ENCODE measurements around the gene PPP1R17. TPM values are rescaled to one million over a fixed set of nuclear protein-coding genes. Genes with fewer than 3 reads are reported as not detected.

PPP1R17 gene
- total RNA-seq, 1 experiment from 2014 or later: not detected

- H3K27me3 ChIP-seq (replicated peaks; ENCODE audit: control insufficient read depth, insufficient read depth, low read length): no peaks in the 10 kb centered on the region
- BruUV-seq (replicated peaks): no TSS peak
- ChIA-PET POLR2A (no interaction called here), CTCF (interaction anchor here (0.8 kb wide), 1 partner anchor 560 kb away, joined by 3 read pairs; no protein-coding TSS in a partner anchor)
- no peak for TF ChIP-seq CTCF (IDR thresholded peaks at IDR 0.05; ENCODE audit: insufficient read depth in 1 of 2, low read depth in 1 of 2, low read length in 1 of 2, severe bottlenecking in 1 of 2, unreplicated experiment in 1 of 2)
- no peak for DNase-seq
- peaks cover 6% of the 10 kb centered on the region for H3K4me1 Mint-ChIP-seq (ENCODE audit: low read depth, unreplicated experiment)
- intact Hi-C loops (cut with micrococcal nuclease; ENCODE audit: unreplicated experiment): no loop called here
- no peaks in the 10 kb centered on the region for H3K9me3 ChIP-seq
- H3K9me3 Mint-ChIP-seq (ENCODE audit: unreplicated experiment): no peaks in the 10 kb centered on the region
- no peak overlapping the region for H3K4me3 Mint-ChIP-seq (ENCODE audit: unreplicated experiment)
- H3K27ac Mint-ChIP-seq (ENCODE audit: unreplicated experiment): no peak overlapping the region
- no peaks in the 10 kb centered on the region for H3K4me1 ChIP-seq
- peaks cover 24% of the 10 kb centered on the region for H3K27me3 Mint-ChIP-seq (ENCODE audit: insufficient read depth, unreplicated experiment)
- no peak overlapping the region for H3K4me3 ChIP-seq (ENCODE audit: low read depth, low read length)
- H3K36me3 ChIP-seq (ENCODE audit: control insufficient read depth, insufficient read depth, low read length): no peaks in the 10 kb centered on the region
- no peaks in the 10 kb centered on the region for H3K36me3 Mint-ChIP-seq (ENCODE audit: insufficient read depth, unreplicated experiment)
Measured at GRCh38 chr7:31692451-31692850, 5.4 kb downstream of the PPP1R17 start.

GRCh38 chr7:31692871-31693270, 5.9 kb downstream of the PPP1R17 start:
- no peak for TF ChIP-seq CTCF (IDR thresholded peaks at IDR 0.05; ENCODE audit: insufficient read depth in 1 of 2, low read depth in 1 of 2, low read length in 1 of 2, severe bottlenecking in 1 of 2, unreplicated experiment in 1 of 2)
- Mint-ChIP-seq H3K9me3 (ENCODE audit: unreplicated experiment) (no peaks in the 10 kb centered on the region), H3K36me3 (ENCODE audit: insufficient read depth, unreplicated experiment) (no peaks in the 10 kb centered on the region), H3K4me3 (ENCODE audit: unreplicated experiment) (no peak overlapping the region), H3K4me1 (ENCODE audit: low read depth, unreplicated experiment) (peaks cover 6% of the 10 kb centered on the region), H3K27ac (ENCODE audit: unreplicated experiment) (no peak overlapping the region), H3K27me3 (ENCODE audit: insufficient read depth, unreplicated experiment) (peaks cover 26% of the 10 kb centered on the region)
- Histone ChIP-seq H3K4me1 (no peaks in the 10 kb centered on the region), H3K36me3 (ENCODE audit: control insufficient read depth, insufficient read depth, low read length) (no peaks in the 10 kb centered on the region), H3K4me3 (ENCODE audit: low read depth, low read length) (no peak overlapping the region), H3K27me3 (replicated peaks; ENCODE audit: control insufficient read depth, insufficient read depth, low read length) (no peaks in the 10 kb centered on the region), H3K9me3 (no peaks in the 10 kb centered on the region)
- CTCF ChIA-PET: no interaction called here
- intact Hi-C loops (cut with micrococcal nuclease; ENCODE audit: unreplicated experiment): no loop called here
- no TSS peak for BruUV-seq (replicated peaks)
- DNase-seq: no peak
- POLR2A ChIA-PET: no interaction called here

GRCh38 chr7:31695859-31696614, 9.0 kb downstream of the PPP1R17 start:
- CTCF ChIA-PET: interaction anchor here (0.6 to 0.8 kb wide), 2 partner anchors 39 to 561 kb away, joined by 3 read pairs; no protein-coding TSS in a partner anchor
- DNase-seq: no peak
- BruUV-seq (replicated peaks): no TSS peak
- POLR2A ChIA-PET: no interaction called here
- no peaks in the 10 kb centered on the region for H3K27me3 ChIP-seq (replicated peaks; ENCODE audit: control insufficient read depth, insufficient read depth, low read length)
- no peak overlapping the region for H3K4me3 ChIP-seq (ENCODE audit: low read depth, low read length)
- no peak for TF ChIP-seq CTCF (IDR thresholded peaks at IDR 0.05; ENCODE audit: insufficient read depth in 1 of 2, low read depth in 1 of 2, low read length in 1 of 2, severe bottlenecking in 1 of 2, unreplicated experiment in 1 of 2)
- intact Hi-C loops (cut with micrococcal nuclease; ENCODE audit: unreplicated experiment): no loop called here
- H3K4me1 Mint-ChIP-seq (ENCODE audit: low read depth, unreplicated experiment): peaks cover 6% of the 10 kb centered on the region
- no peak overlapping the region for H3K4me3 Mint-ChIP-seq (ENCODE audit: unreplicated experiment)
- no peaks in the 10 kb centered on the region for H3K9me3 ChIP-seq
- peaks cover 29% of the 10 kb centered on the region for H3K27me3 Mint-ChIP-seq (ENCODE audit: insufficient read depth, unreplicated experiment)
- no peaks in the 10 kb centered on the region for H3K36me3 Mint-ChIP-seq (ENCODE audit: insufficient read depth, unreplicated experiment)
- H3K9me3 Mint-ChIP-seq (ENCODE audit: unreplicated experiment): no peaks in the 10 kb centered on the region
- H3K4me1 ChIP-seq: no peaks in the 10 kb centered on the region
- H3K36me3 ChIP-seq (ENCODE audit: control insufficient read depth, insufficient read depth, low read length): no peaks in the 10 kb centered on the region
- H3K27ac Mint-ChIP-seq (ENCODE audit: unreplicated experiment): no peak overlapping the region
